Measurements from ENCODE around the gene GPR37L1.
A peak's percentile ranks its signal among the peaks of the same experiment; 100 is the strongest.

Gene GPR37L1

GRCh38 chr1:202160377-202160940 is 37.7 kb downstream of the GPR37L1 start, which contains the start of gene PTPN7:
Gene PTPN7 (minus strand): TSS chr1:202160602. CDS start chr1:202159402, 1,200 bp downstream.
- Histone ChIP-seq H3K27me3 (ENCODE audit: insufficient read depth, low read depth, severe bottlenecking) (no peaks in the 10 kb centered on the region), H3K27ac (no peak within 1 kb of the TSS; the same call in 1 of the 2 replicates), H3K36me3 (no peaks in the 10 kb centered on the region), H3K4me3 (ENCODE audit: low read depth, low read length) (no peak within 1 kb of the TSS), H3K9me3 (ENCODE audit: severe bottlenecking) (no peaks in the 10 kb centered on the region)
- TF ChIP-seq, protein P1, sequence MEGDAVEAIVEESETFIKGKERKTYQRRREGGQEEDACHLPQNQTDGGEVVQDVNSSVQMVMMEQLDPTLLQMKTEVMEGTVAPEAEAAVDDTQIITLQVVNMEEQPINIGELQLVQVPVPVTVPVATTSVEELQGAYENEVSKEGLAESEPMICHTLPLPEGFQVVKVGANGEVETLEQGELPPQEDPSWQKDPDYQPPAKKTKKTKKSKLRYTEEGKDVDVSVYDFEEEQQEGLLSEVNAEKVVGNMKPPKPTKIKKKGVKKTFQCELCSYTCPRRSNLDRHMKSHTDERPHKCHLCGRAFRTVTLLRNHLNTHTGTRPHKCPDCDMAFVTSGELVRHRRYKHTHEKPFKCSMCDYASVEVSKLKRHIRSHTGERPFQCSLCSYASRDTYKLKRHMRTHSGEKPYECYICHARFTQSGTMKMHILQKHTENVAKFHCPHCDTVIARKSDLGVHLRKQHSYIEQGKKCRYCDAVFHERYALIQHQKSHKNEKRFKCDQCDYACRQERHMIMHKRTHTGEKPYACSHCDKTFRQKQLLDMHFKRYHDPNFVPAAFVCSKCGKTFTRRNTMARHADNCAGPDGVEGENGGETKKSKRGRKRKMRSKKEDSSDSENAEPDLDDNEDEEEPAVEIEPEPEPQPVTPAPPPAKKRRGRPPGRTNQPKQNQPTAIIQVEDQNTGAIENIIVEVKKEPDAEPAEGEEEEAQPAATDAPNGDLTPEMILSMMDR (IDR thresholded peaks at IDR 0.05; ENCODE audit: low read depth, low read length) = no peak
- no peak for DNase-seq

- no peaks in the 10 kb centered on the region for H3K9me3 ChIP-seq (ENCODE audit: severe bottlenecking)
- H3K27ac ChIP-seq = no peak overlapping the region; the same call in 1 of the 2 replicates
- H3K27me3 ChIP-seq (ENCODE audit: insufficient read depth, low read depth, severe bottlenecking) = no peaks in the 10 kb centered on the region
- peak; percentile 31 for DNase-seq
- TF ChIP-seq, protein P1 (IDR thresholded peaks at IDR 0.05; ENCODE audit: low read depth, low read length) = no peak
- no peaks in the 10 kb centered on the region for H3K36me3 ChIP-seq
- no peak overlapping the region for H3K4me3 ChIP-seq (ENCODE audit: low read depth, low read length)
These were observed 38.7 kb downstream of the GPR37L1 start for GRCh38 chr1:202161151-202162046.

DNA sequence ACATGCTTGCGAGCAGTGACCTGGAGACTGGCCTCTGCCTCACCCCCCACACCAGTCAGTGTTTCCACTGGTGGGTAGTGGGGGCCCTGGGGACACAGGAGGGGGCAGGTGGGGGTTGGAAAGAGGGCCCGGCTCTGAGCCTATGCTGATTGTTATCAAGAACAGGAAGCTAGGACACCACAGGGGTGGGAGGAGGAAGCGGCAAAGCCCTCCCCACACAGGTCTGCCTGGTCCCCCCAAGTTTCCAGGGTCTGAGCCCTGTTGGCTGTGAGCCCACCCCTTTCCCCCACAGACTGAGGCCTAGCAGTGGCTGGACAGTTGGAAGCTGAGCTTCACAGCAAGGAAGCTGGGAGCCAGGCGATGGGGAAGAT is 39.3 kb downstream of the GPR37L1 start:
- H3K4me3 ChIP-seq (ENCODE audit: low read depth, low read length) = no peak overlapping the region
- no peak for DNase-seq

DNA sequence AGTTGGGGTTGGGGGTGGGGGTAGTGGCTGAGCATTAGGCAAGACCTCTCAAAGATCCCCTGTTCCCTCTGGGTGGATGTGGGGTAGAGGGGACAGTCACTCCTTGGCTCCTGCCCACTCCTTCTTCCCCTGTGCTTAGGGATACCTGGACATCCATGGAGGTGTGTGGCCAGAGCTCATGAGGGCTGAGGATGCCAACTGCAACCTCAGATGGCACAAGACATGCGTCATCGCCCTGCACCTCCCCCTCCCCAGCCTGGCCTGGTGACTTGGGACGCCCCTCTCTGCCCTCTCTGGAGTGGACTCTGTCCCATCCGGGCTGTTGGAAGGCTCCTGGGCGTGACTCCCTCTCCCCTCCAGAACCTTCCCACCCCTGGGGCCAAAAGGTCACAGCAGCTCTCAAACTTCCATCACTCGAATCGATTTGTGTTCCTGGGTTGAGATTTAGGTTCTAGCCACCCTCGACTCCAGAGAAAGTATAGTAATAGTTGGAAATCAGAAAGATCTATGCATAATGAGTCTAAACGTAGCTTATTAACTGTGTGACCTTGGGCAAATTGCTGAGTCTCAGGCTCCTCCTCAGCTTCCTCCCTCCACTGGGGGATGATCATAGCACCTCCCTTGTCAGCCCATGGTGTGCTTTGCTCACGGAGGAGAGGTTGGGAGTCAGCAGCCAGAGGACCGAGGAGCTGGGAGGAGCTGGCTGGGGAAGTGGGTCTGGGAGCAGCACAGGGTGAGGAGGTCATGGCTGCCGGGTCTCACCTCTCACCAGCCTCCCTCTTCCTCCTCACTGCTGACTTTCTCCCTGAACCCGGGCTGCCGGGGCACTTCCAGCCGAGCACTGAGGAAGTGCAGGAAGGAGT is 39.9 kb downstream of the GPR37L1 start:
- no peak overlapping the region for H3K27ac ChIP-seq
- no peak for DNase-seq
- no peaks in the 10 kb centered on the region for H3K36me3 ChIP-seq
- TF ChIP-seq, protein P1 (IDR thresholded peaks at IDR 0.05; ENCODE audit: low read depth, low read length) = no peak
- H3K4me3 ChIP-seq (ENCODE audit: low read depth, low read length) = no peak overlapping the region
- no peaks in the 10 kb centered on the region for H3K27me3 ChIP-seq (ENCODE audit: insufficient read depth, low read depth, severe bottlenecking)
- H3K9me3 ChIP-seq (ENCODE audit: severe bottlenecking) = no peaks in the 10 kb centered on the region

More for the DNA sequence above, 39.3 kb downstream of the GPR37L1 start:
- Histone ChIP-seq H3K36me3 (no peaks in the 10 kb centered on the region), H3K27me3 (ENCODE audit: insufficient read depth, low read depth, severe bottlenecking) (no peaks in the 10 kb centered on the region), H3K27ac (no peak overlapping the region), H3K9me3 (ENCODE audit: severe bottlenecking) (no peaks in the 10 kb centered on the region)
- TF ChIP-seq, protein P1 (IDR thresholded peaks at IDR 0.05; ENCODE audit: low read depth, low read length) = no peak

DNA sequence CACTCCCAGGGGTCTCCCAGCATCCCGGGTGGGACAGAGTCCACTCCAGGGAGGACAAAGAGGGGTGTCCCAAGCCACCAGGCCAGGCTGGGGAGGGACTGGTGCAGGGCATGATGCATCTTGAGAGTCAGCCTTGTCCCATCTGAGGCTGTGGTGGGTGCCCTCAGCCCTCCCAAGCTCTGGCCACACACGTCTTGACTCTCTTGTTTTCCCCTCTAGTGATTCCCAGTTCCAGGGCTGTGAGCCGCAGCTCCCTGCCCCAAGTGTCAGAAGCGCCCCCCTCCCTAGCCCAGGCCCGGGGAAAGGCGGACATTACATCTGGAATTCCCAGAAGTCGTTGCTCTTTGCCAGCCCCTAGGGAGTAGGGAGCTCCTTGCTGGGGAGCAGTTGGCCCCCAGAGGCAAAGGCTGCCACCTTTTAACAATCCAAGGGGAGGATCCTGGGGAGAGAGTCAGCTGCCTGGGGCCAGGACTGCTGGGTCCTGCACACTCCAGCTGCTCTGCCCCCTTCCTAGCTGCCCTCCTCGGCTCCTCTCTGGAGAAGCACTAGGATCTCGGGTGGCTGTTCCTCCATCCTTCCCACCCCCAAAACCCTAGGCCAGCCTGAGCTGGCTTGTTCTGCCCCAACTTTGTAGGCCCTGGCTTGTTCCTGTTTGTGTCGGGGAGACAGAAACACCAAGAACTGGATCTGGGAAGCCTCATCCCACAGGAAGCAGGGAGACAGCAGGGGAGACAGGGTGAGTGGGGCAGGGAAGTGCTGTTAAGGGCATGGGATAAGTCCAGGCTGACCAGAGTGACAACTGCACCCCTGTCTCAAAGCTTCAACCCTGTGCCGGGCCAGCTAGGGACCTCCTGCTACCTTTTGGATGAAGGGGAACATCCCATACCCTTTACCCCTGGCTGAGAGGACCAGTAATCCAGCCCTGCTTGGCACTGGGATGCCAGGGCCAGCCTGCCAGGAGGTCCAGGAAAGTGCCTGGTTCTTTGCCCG is 40.9 kb downstream of the GPR37L1 start:
- H3K9me3 ChIP-seq (ENCODE audit: severe bottlenecking) = no peaks in the 10 kb centered on the region
- no peak overlapping the region for H3K27ac ChIP-seq
- no peaks in the 10 kb centered on the region for H3K36me3 ChIP-seq
- H3K4me3 ChIP-seq (ENCODE audit: low read depth, low read length) = no peak overlapping the region
- H3K27me3 ChIP-seq (ENCODE audit: insufficient read depth, low read depth, severe bottlenecking) = no peaks in the 10 kb centered on the region
- TF ChIP-seq, protein P1 (IDR thresholded peaks at IDR 0.05; ENCODE audit: low read depth, low read length) = no peak
- no peak for DNase-seq

Measured in WERI-Rb-1 (cell line).